Activated CD4-positive, alpha-beta T cell treated with anti-CD3 and anti-CD28 coated beads for 36 hours (primary cell): ENCODE measurements around the gene PRSS2. TPM values are rescaled to one million over a fixed set of nuclear protein-coding genes. Genes with fewer than 3 reads are reported as not detected.

Experiments
- total RNA-seq, 2 experiments: library from RNA; stranded (reverse); gene quantifications; one replicate each; pipeline ENCODE4 v1.2.3, GENCODE V29; 2021

Gene PRSS2
- total RNA-seq, 2 experiments from 2014 or later = not detected

Other genes starting within 250 kb of the PRSS2 start
- not detected for gene PRSS1, start 21.5 kb upstream of the PRSS2 start, total RNA-seq
- 10 to 100 TPM; 14.7 to 15.1 TPM for gene EPHB6, start 84.1 kb downstream of the PRSS2 start, total RNA-seq
- gene TRPV6, start 114.8 kb downstream of the PRSS2 start, total RNA-seq = not detected
- not detected for gene TRPV5, start 162.8 kb downstream of the PRSS2 start, total RNA-seq
- gene LLCFC1, start 168.5 kb downstream of the PRSS2 start, total RNA-seq = not detected
- gene KEL, start 191.4 kb downstream of the PRSS2 start, total RNA-seq = under 1 TPM; 0.32 to 0.44 TPM